ENCODE results near the gene AFAP1.

Gene AFAP1

GRCh38 chr4:7862561-7863192 is 77.0 kb downstream of the AFAP1 start:
- no peaks in the 10 kb centered on the region for H3K27me3 ChIP-seq (ENCODE audit: low read depth)
- H3K9me3 ChIP-seq: no peaks in the 10 kb centered on the region
- H3K4me1 ChIP-seq: peaks cover 36% of the 10 kb centered on the region
- in situ Hi-C loops (cut with MboI; ENCODE audit: low sequenced_read_pairs): no loop called here
- peak; percentile 51 to 57 for DNase-seq (ENCODE audit: low spot score in 2 of 2)
- no peaks in the 10 kb centered on the region; the same call in 1 of the 2 replicates for H3K36me3 ChIP-seq (replicated peaks)
- no peak overlapping the region for H3K4me3 ChIP-seq

GRCh38 chr4:7861440-7861881 is 78.2 kb downstream of the AFAP1 start:
- Histone ChIP-seq H3K27me3 (ENCODE audit: low read depth) (no peaks in the 10 kb centered on the region), H3K4me3 (no peak overlapping the region), H3K36me3 (replicated peaks) (no peaks in the 10 kb centered on the region), H3K4me1 (peaks cover 29% of the 10 kb centered on the region), H3K9me3 (no peaks in the 10 kb centered on the region)
- peak; percentile 90 to 98 for DNase-seq (ENCODE audit: low spot score in 2 of 2)
- in situ Hi-C loops (cut with MboI; ENCODE audit: low sequenced_read_pairs): no loop called here

- Histone ChIP-seq H3K27me3 (ENCODE audit: low read depth) (no peaks in the 10 kb centered on the region), H3K4me1 (peaks cover 29% of the 10 kb centered on the region), H3K36me3 (replicated peaks) (no peaks in the 10 kb centered on the region), H3K4me3 (no peak overlapping the region), H3K9me3 (no peaks in the 10 kb centered on the region)
- DNase-seq (ENCODE audit: low spot score in 2 of 2): peak; percentile 17 to 46
- in situ Hi-C loops (cut with MboI; ENCODE audit: low sequenced_read_pairs): no loop called here
These were observed 79.0 kb downstream of the AFAP1 start for GRCh38 chr4:7860600-7861163.

- no peak for DNase-seq (ENCODE audit: low spot score in 2 of 2)
- in situ Hi-C loops (cut with MboI; ENCODE audit: low sequenced_read_pairs): no loop called here
- Histone ChIP-seq H3K27me3 (ENCODE audit: low read depth) (no peaks in the 10 kb centered on the region), H3K4me3 (no peak overlapping the region), H3K9me3 (no peaks in the 10 kb centered on the region), H3K36me3 (replicated peaks) (no peaks in the 10 kb centered on the region), H3K4me1 (peaks cover 29% of the 10 kb centered on the region)
These were observed 80.3 kb downstream of the AFAP1 start for GRCh38 chr4:7859326-7859725.

- in situ Hi-C loops (cut with MboI; ENCODE audit: low sequenced_read_pairs): no loop called here
- peaks cover 27% of the 10 kb centered on the region for H3K4me1 ChIP-seq
These were observed 81.2 kb downstream of the AFAP1 start for GRCh38 chr4:7858498-7858897.

GRCh38 chr4:7857993-7858392 is 81.7 kb downstream of the AFAP1 start:
- no peaks in the 10 kb centered on the region for H3K36me3 ChIP-seq (replicated peaks)
- H3K4me3 ChIP-seq: no peak overlapping the region
- H3K9me3 ChIP-seq: no peaks in the 10 kb centered on the region
- H3K27me3 ChIP-seq (ENCODE audit: low read depth): no peaks in the 10 kb centered on the region
- DNase-seq (ENCODE audit: low spot score in 2 of 2): no peak
- peaks cover 22% of the 10 kb centered on the region for H3K4me1 ChIP-seq
- in situ Hi-C loops (cut with MboI; ENCODE audit: low sequenced_read_pairs): no loop called here

More at GRCh38 chr4:7858498-7858897, 81.2 kb downstream of the AFAP1 start:
- Histone ChIP-seq H3K9me3 (no peaks in the 10 kb centered on the region), H3K36me3 (replicated peaks) (no peaks in the 10 kb centered on the region), H3K27me3 (ENCODE audit: low read depth) (no peaks in the 10 kb centered on the region), H3K4me3 (no peak overlapping the region)
- DNase-seq (ENCODE audit: low spot score in 2 of 2): no peak

GRCh38 chr4:7857238-7857701 is 82.4 kb downstream of the AFAP1 start:
- no peak for DNase-seq (ENCODE audit: low spot score in 2 of 2)
- Histone ChIP-seq H3K27me3 (ENCODE audit: low read depth) (no peaks in the 10 kb centered on the region), H3K4me3 (no peak overlapping the region), H3K4me1 (peaks cover 15% of the 10 kb centered on the region), H3K36me3 (replicated peaks) (no peaks in the 10 kb centered on the region), H3K9me3 (no peaks in the 10 kb centered on the region)
- in situ Hi-C loops (cut with MboI; ENCODE audit: low sequenced_read_pairs): no loop called here

- peaks cover 5% of the 10 kb centered on the region; the same call in 1 of the 2 replicates for H3K36me3 ChIP-seq (replicated peaks)
- no peak overlapping the region for H3K4me3 ChIP-seq
- H3K27me3 ChIP-seq (ENCODE audit: low read depth): no peaks in the 10 kb centered on the region
- H3K9me3 ChIP-seq: no peaks in the 10 kb centered on the region
- in situ Hi-C loops (cut with MboI; ENCODE audit: low sequenced_read_pairs): no loop called here
- DNase-seq (ENCODE audit: low spot score in 2 of 2): no peak
- H3K4me1 ChIP-seq: peaks cover 5% of the 10 kb centered on the region
These were observed 83.9 kb downstream of the AFAP1 start for GRCh38 chr4:7855731-7856130.

- DNase-seq (ENCODE audit: low spot score in 2 of 2): no peak
- in situ Hi-C loops (cut with MboI; ENCODE audit: low sequenced_read_pairs): no loop called here
These were observed 84.8 kb downstream of the AFAP1 start for GRCh38 chr4:7854697-7855370.

GRCh38 chr4:7854216-7854615 is 85.4 kb downstream of the AFAP1 start:
- Histone ChIP-seq H3K36me3 (replicated peaks) (peaks cover 5% of the 10 kb centered on the region; the same call in 1 of the 2 replicates), H3K9me3 (no peaks in the 10 kb centered on the region), H3K4me3 (no peak overlapping the region), H3K27me3 (ENCODE audit: low read depth) (no peaks in the 10 kb centered on the region), H3K4me1 (no peaks in the 10 kb centered on the region)
- in situ Hi-C loops (cut with MboI; ENCODE audit: low sequenced_read_pairs): no loop called here
- no peak for DNase-seq (ENCODE audit: low spot score in 2 of 2)

More at GRCh38 chr4:7854697-7855370, 84.8 kb downstream of the AFAP1 start:
- Histone ChIP-seq H3K9me3 (no peaks in the 10 kb centered on the region), H3K36me3 (replicated peaks) (peaks cover 5% of the 10 kb centered on the region; the same call in 1 of the 2 replicates), H3K4me1 (no peaks in the 10 kb centered on the region; the same call in 1 of the 2 replicates), H3K4me3 (no peak overlapping the region), H3K27me3 (ENCODE audit: low read depth) (no peaks in the 10 kb centered on the region)

- no peak for DNase-seq (ENCODE audit: low spot score in 2 of 2)
- no peaks in the 10 kb centered on the region for H3K27me3 ChIP-seq (ENCODE audit: low read depth)
- H3K36me3 ChIP-seq (replicated peaks): peaks cover 5% of the 10 kb centered on the region; the same call in 1 of the 2 replicates
- in situ Hi-C loops (cut with MboI; ENCODE audit: low sequenced_read_pairs): no loop called here
- H3K9me3 ChIP-seq: no peaks in the 10 kb centered on the region
- H3K4me3 ChIP-seq: no peak overlapping the region
- no peaks in the 10 kb centered on the region for H3K4me1 ChIP-seq
These were observed 86.4 kb downstream of the AFAP1 start for GRCh38 chr4:7853271-7853670.

- no peaks in the 10 kb centered on the region for H3K9me3 ChIP-seq
- no peaks in the 10 kb centered on the region for H3K27me3 ChIP-seq (ENCODE audit: low read depth)
- in situ Hi-C loops (cut with MboI; ENCODE audit: low sequenced_read_pairs): no loop called here
- peaks cover 5% of the 10 kb centered on the region; the same call in 1 of the 2 replicates for H3K36me3 ChIP-seq (replicated peaks)
- no peak for DNase-seq (ENCODE audit: low spot score in 2 of 2)
- no peak overlapping the region for H3K4me3 ChIP-seq
- H3K4me1 ChIP-seq: no peaks in the 10 kb centered on the region
These were observed 87.0 kb downstream of the AFAP1 start for GRCh38 chr4:7852568-7853185.

- no peaks in the 10 kb centered on the region for H3K4me1 ChIP-seq
- peaks cover 5% of the 10 kb centered on the region; the same call in 1 of the 2 replicates for H3K36me3 ChIP-seq (replicated peaks)
- DNase-seq (ENCODE audit: low spot score in 2 of 2): no peak
- no peak overlapping the region for H3K4me3 ChIP-seq
- no peaks in the 10 kb centered on the region for H3K27me3 ChIP-seq (ENCODE audit: low read depth)
- in situ Hi-C loops (cut with MboI; ENCODE audit: low sequenced_read_pairs): no loop called here
- no peaks in the 10 kb centered on the region for H3K9me3 ChIP-seq
These were observed 89.2 kb downstream of the AFAP1 start for GRCh38 chr4:7850489-7850888.
